Activated CD8-positive, alpha-beta memory T cell treated with anti-CD3 and anti-CD28 coated beads for 1 hour (primary cell): ENCODE measurements around the gene PLEKHG5.
"Not testable (repeated sequence)": the region's sequence is repeated elsewhere in the genome, so short reads cannot be mapped to it uniquely, and the experiment has no call there.

Source experiments
- DNase-seq, 2 donors: peaks; one replicate each; pipeline ENCODE4 v3.0.0-alpha.2; 2020; ENCODE audit warnings: low read depth in 1 of 2; ENCODE audit errors: extremely low read depth in 1 of 2

The PLEKHG5 gene

DNA sequence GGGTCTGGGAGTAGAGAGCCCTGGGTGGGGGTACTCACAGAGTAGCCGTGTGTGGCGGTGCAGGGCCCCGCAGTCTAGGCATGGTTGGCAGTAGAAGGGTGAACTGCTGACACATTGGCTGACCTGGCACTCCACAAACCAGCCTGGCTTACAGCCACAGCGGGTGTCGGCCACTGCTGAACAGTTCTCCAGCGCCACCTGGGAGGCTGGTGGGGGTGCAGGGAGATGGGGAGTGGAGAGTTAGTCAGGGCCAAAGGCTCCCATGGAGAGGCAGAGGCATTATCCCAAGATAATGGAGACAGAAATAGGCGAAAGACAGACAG lies 27.0 kb downstream of the PLEKHG5 start:
- DNase-seq = no peak

DNA sequence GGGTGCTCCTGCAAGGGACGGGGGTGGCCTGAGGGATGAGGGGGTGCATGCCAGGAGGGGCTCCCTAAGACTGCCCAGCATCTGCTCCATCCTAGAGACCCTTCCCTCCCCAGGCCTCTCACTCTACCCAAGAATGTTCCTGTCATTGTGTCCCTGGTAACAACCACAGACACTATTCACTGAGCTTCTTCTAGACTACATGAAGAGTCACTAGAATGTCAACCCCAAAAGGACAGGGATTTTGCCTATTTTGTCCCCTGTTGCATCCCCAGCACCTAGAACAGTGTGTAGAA lies 28.4 kb downstream of the PLEKHG5 start:
- DNase-seq = no peak

DNA sequence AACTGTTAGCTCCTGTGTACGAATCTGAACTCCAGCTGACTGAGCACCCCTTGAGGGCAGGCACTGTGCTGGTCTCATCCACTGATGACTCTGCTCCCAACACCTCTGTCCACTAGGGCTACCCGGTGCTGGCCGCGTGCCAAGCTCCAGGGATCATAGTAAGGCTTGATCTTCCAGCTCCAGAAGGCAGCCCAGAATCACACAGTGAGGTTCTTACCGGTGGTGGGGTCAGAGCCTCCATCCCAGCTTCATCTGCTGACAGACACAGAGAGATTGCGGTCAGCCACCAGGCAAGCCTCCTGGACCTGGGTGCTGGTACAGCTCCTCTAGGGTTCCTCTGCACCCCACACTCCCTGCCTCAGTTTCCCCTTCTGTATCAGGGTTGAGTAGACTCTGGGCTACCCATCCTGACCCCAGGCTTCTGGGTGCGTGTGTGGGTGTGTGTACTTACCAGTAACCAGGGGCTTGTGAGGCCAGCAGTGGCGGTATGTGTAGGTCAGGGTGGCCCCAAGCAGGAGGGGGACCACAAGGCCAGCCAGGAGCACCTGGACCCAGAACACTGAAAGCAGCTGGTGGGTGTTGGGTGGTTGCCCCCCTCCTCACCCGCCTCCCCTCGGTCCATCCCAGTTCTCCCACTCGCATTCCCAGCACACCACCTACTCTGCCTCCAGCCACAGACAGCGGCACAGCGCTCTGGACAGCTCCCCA lies 28.9 kb downstream of the PLEKHG5 start:
- no peak for DNase-seq

DNA sequence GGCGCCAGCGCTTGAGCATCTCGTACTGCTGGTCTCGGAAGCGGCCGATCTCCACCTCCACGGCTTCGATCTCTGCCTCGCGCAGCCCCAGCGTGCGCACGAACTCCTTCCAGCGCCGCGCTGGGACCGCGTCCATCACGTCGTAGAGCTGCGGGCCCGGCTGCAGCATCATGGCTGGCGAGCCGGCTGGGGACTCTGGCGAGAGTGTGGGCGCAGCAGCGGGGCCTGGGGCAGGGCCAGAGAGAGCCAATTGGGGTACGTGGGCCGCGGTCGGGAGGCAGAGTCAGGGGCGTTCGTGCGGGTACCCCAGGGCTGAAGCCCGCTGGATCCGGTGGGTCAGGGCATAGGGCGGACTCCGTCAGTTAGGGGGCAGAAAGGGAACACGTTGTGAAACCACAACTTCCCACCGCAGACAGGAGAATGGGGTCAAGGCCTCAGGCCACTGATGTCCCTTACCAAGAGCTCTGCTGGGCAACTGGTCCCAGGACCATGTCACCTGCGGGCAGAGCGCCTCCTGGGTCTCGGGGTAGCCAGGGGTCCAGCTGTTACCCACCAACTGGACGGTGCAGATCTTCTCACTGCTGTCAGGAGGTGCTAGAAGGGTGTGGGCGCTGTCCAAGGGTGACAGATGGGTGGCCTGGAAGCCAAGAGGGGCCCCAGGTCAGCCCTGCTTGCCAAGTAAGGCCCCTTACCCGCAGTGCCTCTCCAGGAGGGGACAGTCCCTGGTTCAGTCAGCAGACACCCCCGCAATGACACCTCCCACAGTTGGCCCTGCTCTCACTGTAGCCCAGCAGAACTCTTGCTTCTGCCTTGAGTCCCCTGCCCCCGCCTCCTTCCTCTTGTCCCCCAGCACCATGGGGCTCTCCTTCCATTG lies 29.7 kb downstream of the PLEKHG5 start:
- no peak for DNase-seq

DNA sequence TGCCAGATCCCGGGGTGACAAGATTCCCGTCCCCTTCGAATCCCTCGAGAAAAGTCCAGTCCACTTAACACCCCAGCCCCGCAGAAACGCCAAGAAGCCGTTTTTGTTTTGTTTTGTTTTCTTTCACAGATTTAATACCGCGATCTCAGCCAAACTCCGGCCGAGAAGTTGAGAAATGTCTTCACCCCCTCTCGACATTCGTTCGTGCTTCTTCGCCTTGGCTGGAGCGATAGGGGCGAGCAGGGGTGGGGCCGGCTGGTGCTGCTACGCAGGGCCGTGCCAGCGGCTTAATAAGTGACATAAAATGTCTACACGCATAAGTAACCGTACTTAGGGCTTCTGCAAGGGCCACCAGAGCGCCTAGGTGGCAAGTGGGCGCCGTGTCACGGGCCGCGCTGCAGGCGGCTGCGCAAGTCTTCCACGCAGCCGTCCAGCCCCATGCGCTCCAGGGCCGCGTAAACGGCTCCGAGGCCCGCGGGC lies 30.4 kb downstream of the PLEKHG5 start:
- DNase-seq = no peak

DNA sequence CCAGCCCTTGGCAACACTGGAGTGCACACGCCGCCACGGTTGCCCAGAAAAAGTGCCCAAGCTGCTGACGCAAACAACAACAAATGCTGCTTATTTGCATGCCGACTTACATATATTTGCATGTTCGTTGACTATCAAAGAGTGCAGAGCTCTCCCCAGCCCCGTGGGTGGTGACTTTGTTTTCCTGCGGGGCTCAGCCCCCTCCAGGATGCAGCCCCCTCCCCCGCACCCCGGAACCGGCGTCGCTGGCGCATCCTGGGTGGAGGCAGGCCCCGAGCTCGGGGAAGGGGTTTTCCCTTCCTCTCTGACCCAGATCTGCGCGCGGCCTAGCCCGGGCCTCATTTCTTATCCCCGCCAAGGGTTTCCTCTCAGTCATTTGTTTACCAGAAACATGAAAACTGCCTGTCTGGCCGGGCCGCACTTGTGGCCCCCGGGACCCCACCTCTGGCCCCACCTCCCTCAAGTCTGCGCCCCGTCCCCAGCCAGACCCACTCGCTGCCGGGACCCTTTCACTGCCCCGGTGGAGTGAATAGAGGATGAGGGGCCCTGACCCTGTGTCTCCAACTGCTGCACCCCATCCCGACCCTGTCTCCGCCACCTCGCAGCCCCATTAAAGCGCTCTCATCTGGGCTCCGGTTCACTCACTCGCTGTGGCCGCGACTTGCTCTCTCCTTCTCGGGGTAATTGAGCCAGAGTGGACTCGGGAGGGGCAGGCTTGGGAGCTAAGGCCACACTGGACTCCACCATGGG lies 31.0 kb downstream of the PLEKHG5 start:
- peak; percentile 70 to 74 for DNase-seq

DNA sequence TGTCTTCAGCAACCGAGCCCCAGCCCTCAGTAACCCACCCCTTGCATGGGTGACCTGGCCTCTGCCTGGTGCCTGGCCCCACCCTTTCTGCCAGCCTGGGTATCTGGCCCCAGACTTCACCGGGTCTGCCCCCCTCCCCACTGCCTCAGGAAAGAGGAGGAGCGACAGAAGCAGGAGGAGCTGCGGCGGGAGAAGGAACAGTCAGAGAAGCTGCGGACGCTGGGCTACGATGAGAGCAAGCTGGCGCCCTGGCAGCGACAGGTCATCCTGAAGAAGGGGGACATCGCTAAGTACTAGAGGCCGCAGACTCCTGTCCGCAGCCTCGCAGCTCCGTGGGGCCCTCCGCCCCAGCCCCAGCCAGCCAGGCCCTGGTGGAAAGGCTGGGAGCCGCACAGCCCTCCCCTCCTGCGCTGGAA lies 31.6 kb downstream of the PLEKHG5 start:
- DNase-seq = peak; percentile 27 to 34

DNA sequence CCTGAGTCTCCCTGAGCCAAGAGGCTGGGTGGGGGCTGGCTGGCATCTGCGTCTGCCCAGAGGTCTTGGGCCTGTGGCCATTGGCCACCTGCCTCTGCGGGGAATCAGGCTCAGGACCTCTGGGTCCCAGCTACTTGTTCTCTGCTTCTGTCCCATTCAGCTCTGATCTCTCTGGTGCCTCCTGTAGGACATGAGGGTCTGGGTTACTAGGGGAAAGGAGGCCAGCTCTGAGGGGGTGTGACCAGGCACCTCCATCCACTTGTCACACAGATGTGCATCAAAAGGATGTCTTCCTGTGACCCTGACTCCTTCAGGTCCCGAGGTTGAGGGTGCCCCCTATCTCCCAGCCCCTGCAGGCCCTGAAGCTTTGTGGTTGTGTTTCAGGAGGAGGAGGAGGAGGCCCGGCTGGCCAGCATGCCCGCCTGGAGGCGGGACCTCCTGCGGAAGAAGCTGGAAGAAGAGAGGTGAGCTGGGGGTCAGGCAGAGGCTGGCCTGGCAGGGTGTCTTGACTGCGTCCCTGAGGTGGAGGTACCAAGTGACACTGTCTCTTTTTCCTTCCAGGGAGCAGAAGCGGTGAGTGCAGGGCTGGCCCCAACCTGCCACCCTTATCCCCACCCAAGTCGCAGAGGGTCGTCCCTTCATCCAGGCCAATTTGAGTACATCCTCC lies 34.5 kb downstream of the PLEKHG5 start:
- DNase-seq = no peak

DNA sequence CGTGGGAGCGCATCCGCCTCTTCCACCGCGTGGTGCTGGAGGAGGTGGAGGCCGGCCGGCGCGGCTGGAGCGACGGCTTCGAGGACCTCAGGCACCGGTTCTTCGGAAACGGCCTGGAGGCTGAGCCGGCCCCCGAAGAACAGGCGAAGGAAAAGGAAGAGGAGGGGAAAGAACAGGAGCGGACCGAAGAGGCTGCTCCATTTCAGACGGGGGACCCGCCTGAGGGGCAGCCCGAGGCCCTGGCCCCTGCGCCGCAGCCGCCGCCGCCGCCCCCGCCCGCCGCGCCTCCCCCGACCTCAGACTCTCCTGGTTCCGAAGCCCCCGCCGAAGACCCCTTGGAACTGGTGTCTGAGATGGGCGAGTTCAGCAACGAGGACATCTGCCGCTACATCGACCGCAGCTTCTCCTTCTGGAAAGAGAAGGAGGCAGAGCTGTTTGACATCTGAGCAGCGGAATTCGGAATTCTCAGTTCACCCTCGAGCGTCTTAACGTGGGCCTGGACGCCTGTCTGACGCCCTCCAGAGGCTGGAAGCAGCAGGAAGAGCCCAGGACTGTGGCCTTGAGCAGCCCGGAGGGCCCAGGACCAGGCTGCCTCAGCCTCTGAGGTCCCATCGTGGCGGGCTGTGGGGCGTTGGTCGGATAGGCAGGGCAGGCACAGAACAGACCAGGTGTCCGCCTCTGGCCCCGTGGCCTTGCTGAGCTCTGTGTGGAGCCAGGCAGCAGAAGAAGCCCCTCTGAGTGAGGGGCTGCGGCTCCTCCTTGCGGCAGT lies 35.5 kb downstream of the PLEKHG5 start:
- DNase-seq = not testable (repeated sequence)

DNA sequence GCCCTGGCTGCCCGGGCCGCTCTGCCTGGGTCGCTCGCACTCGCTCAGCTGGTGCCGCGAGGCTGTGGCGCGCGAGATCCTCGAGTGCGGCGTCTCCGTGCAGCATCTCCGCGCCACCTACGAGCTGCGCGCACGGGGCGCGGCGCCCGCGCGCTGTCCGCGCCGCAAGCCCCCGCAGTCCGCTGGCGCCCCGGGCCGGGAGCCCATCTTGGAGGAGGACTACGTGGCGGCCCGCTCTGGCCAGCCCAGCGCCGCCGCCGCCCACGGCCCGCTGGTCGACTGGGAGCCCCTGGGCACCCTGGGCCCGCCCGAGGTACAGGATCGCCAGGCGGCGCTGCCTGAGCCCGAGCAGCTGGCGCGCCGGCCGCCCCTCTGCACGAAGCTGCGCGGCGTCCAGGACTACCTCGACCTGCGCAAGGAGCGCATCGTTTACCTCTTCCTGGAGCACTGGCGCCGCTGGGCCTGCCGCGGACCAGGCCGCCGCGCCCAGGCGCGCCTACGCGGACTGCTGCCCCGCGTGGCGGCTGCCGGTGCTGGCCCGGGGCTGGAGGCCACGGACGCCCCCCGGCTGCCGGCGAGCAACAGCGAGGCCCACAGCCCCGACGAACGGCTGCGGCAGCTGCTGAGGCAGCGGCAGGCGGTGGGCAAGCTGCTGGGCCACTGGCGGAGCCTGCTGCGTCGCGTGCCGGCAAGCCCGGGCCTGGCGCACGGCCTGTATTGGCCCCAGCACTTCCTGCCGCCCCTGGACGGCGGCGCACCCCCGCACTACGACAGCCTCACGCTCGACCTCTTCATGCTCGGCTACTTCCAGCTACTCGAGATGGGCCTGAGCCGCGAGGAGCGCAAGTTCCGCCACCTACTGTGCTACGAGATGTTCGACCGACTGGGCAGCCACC lies 36.4 kb downstream of the PLEKHG5 start:
- no peak for DNase-seq

DNA sequence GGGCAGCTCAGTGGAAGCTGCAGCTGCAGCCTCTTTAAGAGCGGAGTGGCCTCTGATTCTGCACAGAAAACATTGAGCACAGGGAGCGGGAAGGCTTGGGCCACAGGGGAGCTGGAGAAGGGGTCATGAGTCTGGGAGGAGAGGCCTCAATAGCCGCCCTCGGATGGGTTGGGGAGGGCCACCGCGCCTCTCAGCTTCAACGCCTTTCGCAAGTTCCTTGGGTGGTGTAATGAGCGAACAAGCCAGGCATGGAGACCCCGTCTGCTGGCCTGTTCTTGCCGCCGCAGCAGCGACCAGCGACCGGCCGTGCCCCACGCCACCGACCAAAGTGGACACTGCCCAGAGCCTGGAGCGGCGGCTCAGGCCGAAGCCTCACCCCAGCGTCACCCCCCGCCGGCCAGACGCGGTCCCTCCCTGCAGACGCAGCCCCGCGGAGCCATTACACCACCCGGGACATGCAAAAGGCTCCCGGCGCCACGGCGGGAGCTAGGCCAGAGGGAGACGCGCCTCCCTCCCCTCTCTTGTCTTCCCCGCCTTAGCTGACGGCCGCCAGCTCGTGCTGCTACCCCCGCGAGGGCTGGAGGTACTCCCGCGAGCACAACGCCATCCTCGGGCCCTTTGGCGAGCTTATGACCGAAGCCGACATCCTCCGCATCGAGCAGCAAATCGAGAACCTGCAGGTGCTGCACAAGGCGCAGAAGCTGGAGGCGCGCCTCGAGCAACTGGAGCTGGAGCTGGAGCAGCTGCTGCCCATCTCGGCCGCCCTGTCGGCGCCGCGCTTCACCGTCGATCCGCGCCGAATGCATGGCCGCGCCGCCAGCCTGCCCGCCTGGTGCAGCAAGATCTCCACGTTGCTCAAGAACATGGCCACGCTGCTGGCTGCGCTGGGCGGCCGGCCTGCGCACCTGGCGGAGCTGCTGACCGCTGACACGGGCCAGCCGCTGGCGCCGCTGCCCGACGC lies 37.3 kb downstream of the PLEKHG5 start:
- not testable (repeated sequence) for DNase-seq

DNA sequence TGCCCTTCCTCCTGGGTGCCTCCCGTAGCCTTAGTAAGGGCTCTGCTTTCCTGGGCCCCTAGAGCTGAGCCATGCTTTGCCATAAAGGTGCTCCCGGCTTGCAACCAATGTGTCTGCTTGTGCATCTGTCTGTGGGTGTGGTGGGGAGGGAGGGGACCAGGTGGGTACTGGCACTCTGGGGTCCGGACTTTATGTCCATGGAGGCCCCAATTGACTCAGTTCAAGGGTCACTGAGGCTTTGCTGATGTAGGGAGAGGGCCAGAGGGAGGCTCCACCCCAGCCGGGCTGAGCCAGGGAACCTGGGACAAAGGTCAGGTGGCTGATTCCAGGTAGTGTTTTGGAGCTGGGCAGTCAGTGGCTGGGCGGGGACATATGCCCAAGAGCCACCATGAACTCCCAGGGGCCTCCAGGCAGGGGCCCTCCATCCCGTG lies 40.5 kb downstream of the PLEKHG5 start:
- DNase-seq = no peak

DNA sequence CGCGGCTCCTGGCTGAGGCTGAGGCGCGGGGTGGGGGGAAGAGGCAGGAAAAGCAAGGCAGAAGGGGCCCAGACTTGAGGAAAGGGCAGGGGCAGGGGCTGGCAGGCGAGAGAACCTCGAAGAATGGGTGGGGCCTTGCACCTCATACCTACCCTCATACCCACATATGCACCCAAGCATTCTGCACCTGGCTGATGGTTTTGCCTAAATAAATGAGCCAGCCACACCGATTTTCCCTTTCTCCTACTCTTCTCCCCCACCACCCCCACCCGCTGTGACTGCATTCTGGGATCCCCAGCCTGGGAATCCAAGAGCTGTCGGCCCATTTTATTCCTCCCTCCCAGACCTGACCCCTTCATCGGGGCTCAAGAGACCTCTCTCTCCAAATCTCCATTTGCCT lies 41.0 kb downstream of the PLEKHG5 start:
- not testable (repeated sequence) for DNase-seq

DNA sequence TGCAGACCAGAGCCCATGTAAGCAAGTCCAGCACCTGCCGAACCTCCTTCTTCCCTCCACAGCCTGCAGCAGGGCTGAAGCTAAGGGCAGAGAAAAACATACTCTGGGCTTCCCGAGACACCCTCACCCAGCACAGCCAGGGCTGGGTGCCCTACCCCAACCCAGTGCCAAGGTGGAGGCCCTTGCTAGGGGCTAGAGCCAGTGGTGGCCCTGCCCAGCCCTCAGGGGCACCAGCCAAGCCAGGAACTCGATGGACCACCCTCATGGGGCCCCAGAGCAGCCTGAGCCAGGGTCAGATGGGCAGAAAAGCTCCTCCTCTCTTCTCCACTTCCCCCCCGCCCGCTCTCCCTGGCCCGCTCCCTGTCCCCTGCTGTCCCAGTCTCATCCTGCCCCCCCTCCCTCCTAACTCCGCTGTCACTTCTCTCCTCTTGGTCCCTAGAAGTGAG lies 41.4 kb downstream of the PLEKHG5 start:
- DNase-seq = no peak

DNA sequence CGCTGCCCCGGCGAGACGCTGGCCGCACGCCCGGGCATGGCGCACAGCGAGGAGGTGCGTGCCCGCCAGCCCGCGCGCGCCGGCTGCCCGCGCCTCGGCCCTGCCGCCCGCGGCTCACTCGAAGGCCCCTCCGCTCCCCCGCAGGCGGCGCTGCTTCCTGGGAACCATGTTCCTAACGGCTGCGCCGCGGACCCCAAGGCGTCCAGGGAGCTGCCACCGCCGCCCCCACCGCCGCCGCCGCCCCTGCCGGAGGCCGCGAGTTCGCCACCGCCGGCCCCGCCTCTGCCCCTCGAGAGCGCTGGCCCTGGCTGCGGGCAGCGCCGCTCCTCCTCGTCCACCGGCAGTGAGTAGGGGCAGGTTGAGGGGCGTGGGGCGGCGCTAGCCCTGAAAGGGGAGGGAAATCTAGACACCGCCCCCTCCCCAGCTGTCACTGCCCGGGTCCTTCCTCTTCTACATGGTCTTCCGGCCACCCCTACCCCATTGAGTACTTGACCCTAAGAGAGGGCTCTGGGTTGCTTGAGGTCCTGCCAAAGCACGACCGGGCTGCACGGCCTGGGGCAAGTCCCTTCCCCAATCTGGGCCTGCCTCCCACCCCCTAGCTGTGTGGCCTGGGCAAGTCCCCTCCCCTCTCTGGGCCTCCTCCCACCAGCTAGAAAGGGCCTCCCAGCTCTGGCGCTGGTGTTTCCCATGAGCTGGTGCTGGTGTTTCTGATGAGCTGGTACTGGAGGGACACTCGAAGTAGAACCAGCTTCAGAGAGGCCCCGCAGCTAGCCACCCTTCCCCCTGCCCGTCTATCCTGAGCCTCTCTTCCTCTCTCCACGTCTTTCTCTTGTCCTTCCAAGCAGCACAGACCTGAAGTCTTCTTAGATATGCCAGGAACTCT lies 42.5 kb downstream of the PLEKHG5 start:
- DNase-seq = no peak

DNA sequence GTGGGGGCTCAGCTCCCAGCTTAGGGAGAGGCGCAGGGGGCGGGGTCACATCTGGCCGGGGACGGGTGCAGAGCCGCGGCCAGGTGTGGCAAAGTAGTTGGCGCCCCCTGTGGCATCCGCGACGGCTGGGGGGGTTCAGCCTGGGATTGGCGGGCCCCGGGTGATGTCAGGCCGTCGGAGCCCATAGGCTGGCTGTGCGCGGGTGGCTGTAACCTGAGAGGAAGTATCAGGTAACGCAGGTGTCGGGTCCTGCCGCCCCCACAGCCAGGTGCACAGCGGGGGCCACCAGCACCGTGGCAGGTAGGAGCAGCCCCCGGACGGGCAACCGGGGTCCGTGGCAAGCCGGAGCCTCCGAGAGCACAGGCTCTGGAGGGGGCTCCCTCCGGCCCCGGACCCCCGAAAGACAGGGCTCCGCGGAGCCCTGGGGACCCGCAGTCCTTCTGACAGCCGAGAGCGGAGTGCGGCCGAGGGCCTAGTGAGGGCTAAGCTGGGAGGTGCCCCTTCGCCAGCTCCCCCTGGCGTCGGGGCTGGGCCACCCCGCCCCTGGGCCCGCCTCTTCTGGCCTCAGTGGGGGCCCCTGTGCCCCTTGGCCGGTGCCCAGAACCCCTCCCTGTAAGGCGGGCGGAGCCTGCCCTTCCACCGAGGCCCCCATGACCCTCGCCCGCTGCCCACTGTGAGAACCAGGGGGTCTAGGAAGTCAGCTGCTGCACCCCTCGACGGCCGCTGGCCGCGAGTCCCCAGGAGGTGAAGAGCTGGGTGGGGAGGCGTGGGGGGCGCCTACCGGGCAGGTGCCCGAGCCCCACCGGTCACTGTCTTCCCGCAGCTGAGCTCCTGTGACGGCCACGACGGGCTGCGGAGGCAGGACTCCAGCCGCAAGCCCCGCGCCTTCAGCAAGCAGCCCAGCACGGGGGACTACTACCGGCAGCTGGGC lies 43.4 kb downstream of the PLEKHG5 start:
- no peak for DNase-seq
